Astrocyte (in vitro differentiated cells and primary cell): ENCODE data around the gene FRMD3. TPM values are rescaled to one million over a fixed set of nuclear protein-coding genes. Genes with fewer than 3 reads are reported as not detected.

ENCODE experiments used
- DNase-seq: peaks from one replicate; pipeline ENCODE4 v3.0.0-alpha.2; 2010; ENCODE audit warnings: low read depth
- FAIRE-seq: peaks from 2 replicates; lab custom pipeline; 2011; peaks lifted over from hg19 to GRCh38; lab: Jason Lieb, UNC
- H2AFZ ChIP-seq: 2 replicates; pipeline ENCODE4 v1.6.0; 2012; ENCODE audit warnings: low read depth, low read length, inconsistent platforms
- H3K27ac ChIP-seq: 2 replicates; pipeline ENCODE4 v1.5.1; 2011; ENCODE audit warnings: low read depth, low read length, inconsistent platforms
- H3K27me3 ChIP-seq: 2 replicates; pipeline ENCODE4 v1.6.0; 2011; ENCODE audit warnings: low read length, inconsistent platforms; ENCODE audit not compliant: insufficient read depth
- H3K36me3 ChIP-seq: 2 replicates; pipeline ENCODE4 v1.5.1; 2011; ENCODE audit warnings: low read length, inconsistent platforms; ENCODE audit not compliant: insufficient read depth
- H3K4me1 ChIP-seq: 2 replicates; pipeline ENCODE4 v1.5.1; 2011; ENCODE audit warnings: low read length, inconsistent platforms; ENCODE audit not compliant: insufficient read depth
- H3K4me2 ChIP-seq: 2 replicates; pipeline ENCODE4 v1.6.0; 2012; ENCODE audit warnings: low read length, inconsistent platforms
- H3K4me3 ChIP-seq: 2 replicates; pipeline ENCODE4 v1.5.1; 2011; ENCODE audit warnings: low read depth, mild to moderate bottlenecking, low read length, inconsistent platforms; ENCODE audit not compliant: insufficient read depth
- H3K79me2 ChIP-seq: 2 replicates; pipeline ENCODE4 v1.6.0; 2012; ENCODE audit warnings: mild to moderate bottlenecking, low read length, inconsistent platforms; ENCODE audit not compliant: insufficient read depth
- H3K9ac ChIP-seq: 2 replicates; pipeline ENCODE4 v1.6.0; 2012; ENCODE audit warnings: mild to moderate bottlenecking, low read length, inconsistent platforms
- H3K9me3 ChIP-seq: 2 replicates; pipeline ENCODE4 v1.5.1; 2012; ENCODE audit warnings: low read depth, mild to moderate bottlenecking, low read length, inconsistent platforms; ENCODE audit not compliant: insufficient read depth
- H4K20me1 ChIP-seq: 2 replicates; pipeline ENCODE4 v1.6.0; 2012; ENCODE audit warnings: low read length, inconsistent platforms; ENCODE audit not compliant: insufficient read depth
- H3K27ac Mint-ChIP-seq: one replicate; pipeline ENCODE4 v1.8.0; 2021; ENCODE audit warnings: mild to moderate bottlenecking, mixed read lengths; ENCODE audit not compliant: unreplicated experiment
- H3K27me3 Mint-ChIP-seq: one replicate; pipeline ENCODE4 v1.8.0; 2021; ENCODE audit warnings: low read depth, mixed read lengths; ENCODE audit not compliant: unreplicated experiment
- H3K36me3 Mint-ChIP-seq: one replicate; pipeline ENCODE4 v1.8.0; 2021; ENCODE audit warnings: low read depth, mixed read lengths; ENCODE audit not compliant: unreplicated experiment
- H3K4me1 Mint-ChIP-seq: one replicate; pipeline ENCODE4 v1.8.0; 2021; ENCODE audit warnings: low read depth, mixed read lengths; ENCODE audit not compliant: unreplicated experiment
- H3K4me3 Mint-ChIP-seq: one replicate; pipeline ENCODE4 v1.8.0; 2021; ENCODE audit warnings: mild to moderate bottlenecking, moderate library complexity, mixed read lengths; ENCODE audit not compliant: unreplicated experiment
- H3K9me3 Mint-ChIP-seq: one replicate; pipeline ENCODE4 v1.8.0; 2021; ENCODE audit warnings: mild to moderate bottlenecking, mixed read lengths; ENCODE audit not compliant: unreplicated experiment
- CTCF ChIP-seq: IDR thresholded peaks from 2 replicates; pipeline ENCODE4 v1.5.1; 2011; ENCODE audit warnings: low read depth, mild to moderate bottlenecking, inconsistent platforms, low read length, moderate library complexity; ENCODE audit not compliant: insufficient read depth
- EZH2 ChIP-seq: IDR thresholded peaks from 2 replicates; pipeline ENCODE4 v1.6.1; 2012; ENCODE audit warnings: mild to moderate bottlenecking, low read length, inconsistent platforms; ENCODE audit not compliant: insufficient read depth
- total RNA-seq: library from RNA; stranded (reverse); gene quantifications from 2 replicates; pipeline ENCODE4 v1.2.1, GENCODE V29; 2021

FRMD3 gene
- total RNA-seq, 1 donor from 2014 or later = 0.39 TPM

GRCh38 chr9:83281306-83282255, 256.6 kb downstream of the FRMD3 start:
- H3K4me2 ChIP-seq = peak overlapping the region; percentile 63
- peak overlapping the region; percentile 0 for H3K27ac ChIP-seq
- no peaks in the 10 kb centered on the region for H3K79me2 ChIP-seq
- H3K4me1 ChIP-seq = peaks cover 15% of the 10 kb centered on the region
- H3K27me3 ChIP-seq = peaks cover 2% of the 10 kb centered on the region
- H3K36me3 ChIP-seq = no peaks in the 10 kb centered on the region
- no peak for FAIRE-seq
- H3K27ac Mint-ChIP-seq = peak overlapping the region; percentile 14
- no peaks in the 10 kb centered on the region for H3K36me3 Mint-ChIP-seq
- peak; percentile 76 for DNase-seq
- peak overlapping the region; percentile 15 for H3K4me3 ChIP-seq
- no peak overlapping the region for H3K4me3 Mint-ChIP-seq
- peaks cover 18% of the 10 kb centered on the region for H3K4me1 Mint-ChIP-seq
- peaks cover 3% of the 10 kb centered on the region for H3K9me3 Mint-ChIP-seq
- no peak overlapping the region for H3K9ac ChIP-seq
- no peak for TF ChIP-seq CTCF
- TF ChIP-seq EZH2 = no peak
- H3K9me3 ChIP-seq = no peaks in the 10 kb centered on the region
- no peaks in the 10 kb centered on the region for H4K20me1 ChIP-seq
- H3K27me3 Mint-ChIP-seq = no peaks in the 10 kb centered on the region
- no peak overlapping the region for H2AFZ ChIP-seq

- Histone ChIP-seq H2AFZ (no peak overlapping the region), H3K9me3 (no peaks in the 10 kb centered on the region), H3K4me3 (no peak overlapping the region), H3K9ac (no peak overlapping the region), H3K27me3 (no peaks in the 10 kb centered on the region), H3K79me2 (no peaks in the 10 kb centered on the region), H3K4me1 (peaks cover 15% of the 10 kb centered on the region), H3K4me2 (peak overlapping the region; percentile 63), H4K20me1 (no peaks in the 10 kb centered on the region), H3K27ac (no peak overlapping the region), H3K36me3 (no peaks in the 10 kb centered on the region)
- H3K4me3 Mint-ChIP-seq = no peak overlapping the region
- peaks cover 18% of the 10 kb centered on the region for H3K4me1 Mint-ChIP-seq
- H3K27ac Mint-ChIP-seq = no peak overlapping the region
- no peak for TF ChIP-seq EZH2
- no peak for TF ChIP-seq CTCF
- FAIRE-seq (no peak), DNase-seq (no peak)
- H3K36me3 Mint-ChIP-seq = no peaks in the 10 kb centered on the region
- H3K27me3 Mint-ChIP-seq = no peaks in the 10 kb centered on the region
- peaks cover 3% of the 10 kb centered on the region for H3K9me3 Mint-ChIP-seq
These were observed 257.4 kb downstream of the FRMD3 start for GRCh38 chr9:83280790-83281189.

GRCh38 chr9:83280268-83280667, 257.9 kb downstream of the FRMD3 start:
- Histone ChIP-seq H2AFZ (no peak overlapping the region), H3K79me2 (no peaks in the 10 kb centered on the region), H3K9ac (no peak overlapping the region), H3K4me3 (no peak overlapping the region), H3K36me3 (no peaks in the 10 kb centered on the region), H3K27me3 (no peaks in the 10 kb centered on the region), H4K20me1 (no peaks in the 10 kb centered on the region), H3K4me2 (no peak overlapping the region), H3K9me3 (no peaks in the 10 kb centered on the region), H3K4me1 (peaks cover 15% of the 10 kb centered on the region), H3K27ac (no peak overlapping the region)
- Mint-ChIP-seq H3K36me3 (no peaks in the 10 kb centered on the region), H3K9me3 (peaks cover 3% of the 10 kb centered on the region), H3K27ac (no peak overlapping the region), H3K27me3 (no peaks in the 10 kb centered on the region), H3K4me1 (peaks cover 18% of the 10 kb centered on the region), H3K4me3 (no peak overlapping the region)
- DNase-seq (peak; percentile 39), FAIRE-seq (no peak)
- TF ChIP-seq CTCF (no peak), EZH2 (no peak)
